HepG2 (cell line): ENCODE measurements around the gene FASTK.

ENCODE experiments used
- FOSL1 ChIP-seq: sonication (generic); formaldehyde crosslinking; IDR thresholded peaks from 2 replicates; pipeline ENCODE4 v1.9.0; 2021; ENCODE audit warnings: missing genetic modification reagents, borderline replicate concordance
- TGIF2 ChIP-seq: IDR thresholded peaks from 2 replicates; pipeline ENCODE4 v1.6.1; 2016; ENCODE audit warnings: control low read depth, missing compliant biosample characterization
- TRIM24 ChIP-seq: sonication (generic); formaldehyde crosslinking; IDR thresholded peaks from 2 replicates; pipeline ENCODE4 v1.8.0; 2022; ENCODE audit warnings: mild to moderate bottlenecking, missing genetic modification reagents
- ZNF609 ChIP-seq: sonication (generic); formaldehyde crosslinking; IDR thresholded peaks from 2 replicates; pipeline ENCODE4 v1.4.0; 2020; ENCODE audit warnings: mild to moderate bottlenecking, missing genetic modification reagents, borderline replicate concordance
- ZNF644 ChIP-seq: IDR thresholded peaks from 2 replicates; pipeline ENCODE4 v1.6.1; 2016; ENCODE audit warnings: low read depth

GRCh38 chr7:151078233-151079040, 2.2 kb downstream of the FASTK start:
- TF ChIP-seq ZNF644 (CRISPR knock-in tag) (no peak), FOSL1 (CRISPR knock-in tag) (no peak), ZNF609 (CRISPR knock-in tag) (no peak), TGIF2 (CRISPR knock-in tag) (no peak), TRIM24 (CRISPR knock-in tag) (no peak)
